ENCODE data around the gene ZCCHC13. TPM values are rescaled to one million over a fixed set of nuclear protein-coding genes. Genes with fewer than 3 reads are reported as not detected.
A peak's percentile ranks its signal among the peaks of the same experiment; 100 is the strongest.
"Not testable (repeated sequence)": the region's sequence is repeated elsewhere in the genome, so short reads cannot be mapped to it uniquely, and the experiment has no call there.

ZCCHC13 gene
- total RNA-seq, 2 donors from 2014 or later: not detected

- intact Hi-C loops (cut with DNase I): no loop called here
- no peak for DNase-seq (ENCODE audit: low spot score)
Measured at GRCh38 chrX:74318672-74319071, 14.7 kb downstream of the ZCCHC13 start.

GRCh38 chrX:74319321-74319720, 15.3 kb downstream of the ZCCHC13 start:
- DNase-seq (ENCODE audit: low spot score); intact Hi-C loops (cut with DNase I): not testable (repeated sequence)

- peak; percentile 68 for DNase-seq (ENCODE audit: low spot score)
- intact Hi-C loops (cut with DNase I): no loop called here
Measured at GRCh38 chrX:74321191-74321590, 17.2 kb downstream of the ZCCHC13 start.

- intact Hi-C loops (cut with DNase I): no loop called here
- DNase-seq (ENCODE audit: low spot score): no peak
Measured at GRCh38 chrX:74324131-74324530, 20.2 kb downstream of the ZCCHC13 start.

GRCh38 chrX:74325130-74326059, 21.4 kb downstream of the ZCCHC13 start:
- DNase-seq (ENCODE audit: low spot score): no peak
- intact Hi-C loops (cut with DNase I): no loop called here

GRCh38 chrX:74338852-74339251, 34.9 kb downstream of the ZCCHC13 start:
- intact Hi-C loops (cut with DNase I): no loop called here
- no peak for DNase-seq (ENCODE audit: low spot score)

- intact Hi-C loops (cut with DNase I): no loop called here
- no peak for DNase-seq (ENCODE audit: low spot score)
Measured at GRCh38 chrX:74340051-74340450, 36.1 kb downstream of the ZCCHC13 start.

- intact Hi-C loops (cut with DNase I): not testable (repeated sequence)
Measured at GRCh38 chrX:74342211-74342610, 38.2 kb downstream of the ZCCHC13 start.

GRCh38 chrX:74343343-74344279, 39.6 kb downstream of the ZCCHC13 start:
- no peak for DNase-seq (ENCODE audit: low spot score)
- intact Hi-C loops (cut with DNase I): no loop called here

More at GRCh38 chrX:74342211-74342610, 38.2 kb downstream of the ZCCHC13 start:
- not testable (repeated sequence) for DNase-seq (ENCODE audit: low spot score)

- intact Hi-C loops (cut with DNase I): no loop called here
- DNase-seq (ENCODE audit: low spot score): no peak
Measured at GRCh38 chrX:74344280-74344622, 40.3 kb downstream of the ZCCHC13 start.

- intact Hi-C loops (cut with DNase I): no loop called here
- no peak for DNase-seq (ENCODE audit: low spot score)
Measured at GRCh38 chrX:74346088-74346487, 42.1 kb downstream of the ZCCHC13 start.

GRCh38 chrX:74349387-74349786, 45.4 kb downstream of the ZCCHC13 start:
- no peak for DNase-seq (ENCODE audit: low spot score)
- intact Hi-C loops (cut with DNase I): no loop called here

- intact Hi-C loops (cut with DNase I): no loop called here
- no peak for DNase-seq (ENCODE audit: low spot score)
Measured at GRCh38 chrX:74351760-74352159, 47.8 kb downstream of the ZCCHC13 start.

GRCh38 chrX:74353984-74354383, 50.0 kb downstream of the ZCCHC13 start:
- intact Hi-C loops (cut with DNase I): no loop called here
- no peak for DNase-seq (ENCODE audit: low spot score)

Small RNA genes within 50 kb of the gene (microRNA-seq; reads per million reads assigned to microRNA genes)
- gene MIR374A (ENCODE audit: borderline microRNAs expressed in 2 of 2): 172 to 283 reads per million in 2 donors
- 0.52 to 1.3 reads per million in 2 donors for gene MIR545 (ENCODE audit: borderline microRNAs expressed in 2 of 2)

Other genes starting within 250 kb of the ZCCHC13 start
- gene SLC16A2, start 117.3 kb downstream of the ZCCHC13 start, total RNA-seq: 10 to 100 TPM; 11.9 to 18.4 TPM